GM23338 (cell line): Measurements from ENCODE around the gene MAPT. TPM values are rescaled to one million over a fixed set of nuclear protein-coding genes. Genes with fewer than 3 reads are reported as not detected.

Experiments used
- ATAC-seq: fragments of 200-7000 bp; cut with Tn5 transposase; 3 replicates; pipeline ENCODE4 v1.9.1; 2020
- DNase-seq: peaks from one replicate; pipeline ENCODE4 v3.0.0-alpha.2; 2015; ENCODE audit warnings: low spot score
- H2AFZ ChIP-seq: fragments of 200-600 bp; sonication (generic); 2 replicates; pipeline ENCODE4 v1.8.0; 2016; ENCODE audit warnings: antibody characterized with exemption, mild to moderate bottlenecking, moderate library complexity
- H3F3A ChIP-seq: fragments of 200-600 bp; sonication (generic); replicated peaks from 2 replicates; pipeline ENCODE4 v1.8.0; 2017; ENCODE audit warnings: antibody characterized with exemption, mixed run types, low read depth
- H3K27ac ChIP-seq: fragments of 200-600 bp; sonication (generic); 2 replicates; pipeline ENCODE4 v1.6.1; 2016; ENCODE audit warnings: low read depth
- H3K27me3 ChIP-seq: fragments of 200-600 bp; sonication (generic); 2 replicates; pipeline ENCODE4 v1.8.0; 2016; ENCODE audit warnings: mild to moderate bottlenecking, mixed run types, moderate library complexity; ENCODE audit not compliant: insufficient read depth
- H3K36me3 ChIP-seq: fragments of 200-600 bp; sonication (generic); 2 replicates; pipeline ENCODE4 v1.8.0; 2016; ENCODE audit warnings: mild to moderate bottlenecking; ENCODE audit not compliant: insufficient read depth
- H3K4me1 ChIP-seq: fragments of 200-600 bp; sonication (generic); 2 replicates; pipeline ENCODE4 v1.8.0; 2016; ENCODE audit warnings: mild to moderate bottlenecking, moderate library complexity; ENCODE audit not compliant: insufficient read depth
- H3K4me2 ChIP-seq: fragments of 200-600 bp; sonication (generic); 2 replicates; pipeline ENCODE4 v1.7.1; 2017; ENCODE audit warnings: mixed run types
- H3K4me3 ChIP-seq: fragments of 200-600 bp; sonication (generic); 2 replicates; pipeline ENCODE4 v1.6.1; 2016; ENCODE audit warnings: mixed run types
- H3K79me2 ChIP-seq: fragments of 200-600 bp; sonication (generic); replicated peaks from 2 replicates; pipeline ENCODE4 v1.8.0; 2017; ENCODE audit warnings: mild to moderate bottlenecking; ENCODE audit not compliant: insufficient read depth
- H3K9me2 ChIP-seq: fragments of 200-600 bp; sonication (generic); 2 replicates; pipeline ENCODE4 v1.8.0; 2017; ENCODE audit not compliant: insufficient read depth
- H4K20me1 ChIP-seq: fragments of 200-600 bp; sonication (generic); replicated peaks from 2 replicates; pipeline ENCODE4 v1.8.0; 2017; ENCODE audit warnings: mild to moderate bottlenecking; ENCODE audit not compliant: insufficient read depth
- H3K27ac Mint-ChIP-seq: 2 replicates; pipeline ENCODE4 v1.8.0; 2020; ENCODE audit warnings: inconsistent platforms, mild to moderate bottlenecking, moderate library complexity, mixed read lengths
- H3K27me3 Mint-ChIP-seq: 3 replicates; pipeline ENCODE4 v1.8.0; 2022; ENCODE audit warnings: low read depth, mild to moderate bottlenecking, moderate library complexity, mixed read lengths, inconsistent platforms; ENCODE audit not compliant: insufficient read depth, poor library complexity
- H3K36me3 Mint-ChIP-seq: 3 replicates; pipeline ENCODE4 v1.8.0; 2021; ENCODE audit warnings: low read depth, mild to moderate bottlenecking, inconsistent platforms, moderate library complexity, mixed read lengths
- H3K4me1 Mint-ChIP-seq: 3 replicates; pipeline ENCODE4 v1.8.0; 2020; ENCODE audit warnings: mild to moderate bottlenecking, inconsistent platforms, mixed read lengths
- H3K4me3 Mint-ChIP-seq: 3 replicates; pipeline ENCODE4 v1.8.0; 2021; ENCODE audit warnings: moderate library complexity, mild to moderate bottlenecking, inconsistent platforms, mixed read lengths
- H3K9me3 Mint-ChIP-seq: 3 replicates; pipeline ENCODE4 v1.8.0; 2020; ENCODE audit warnings: moderate library complexity, mild to moderate bottlenecking, inconsistent platforms, mixed read lengths
- CREB1 ChIP-seq: fragments of 250-450 bp; sonication (Bioruptor Pico); IDR thresholded peaks from 2 replicates; pipeline ENCODE4 v1.5.0; 2020; ENCODE audit warnings: low read depth, mild to moderate bottlenecking, moderate library complexity
- CTCF ChIP-seq, 2 experiments: fragments of 200-600 bp in 1 of 2; sonication (generic) in 1 of 2; conservative IDR thresholded peaks; 2 replicates each; pipeline versions ENCODE4 v1.5.1 to v1.6.1; 2016 to 2017; ENCODE audit warnings: antibody characterized with exemption in 2 of 2, low read depth in 2 of 2, mild to moderate bottlenecking in 2 of 2, moderate library complexity in 1 of 2
- ETS1 ChIP-seq: IDR thresholded peaks from 2 replicates; pipeline ENCODE4 v1.6.1; 2016; ENCODE audit warnings: antibody characterized with exemption
- REST ChIP-seq: IDR thresholded peaks from one replicate; pipeline ENCODE4 v1.6.1; 2018; ENCODE audit warnings: antibody characterized with exemption; ENCODE audit not compliant: unreplicated experiment
- STAT1 ChIP-seq: IDR thresholded peaks from one replicate; pipeline ENCODE4 v1.6.1; 2016; ENCODE audit warnings: antibody characterized with exemption; ENCODE audit not compliant: unreplicated experiment
- ZNF331 ChIP-seq: fragments of 250-450 bp; sonication (Bioruptor Pico); IDR thresholded peaks from 2 replicates; pipeline ENCODE4 v1.5.0; 2020; ENCODE audit warnings: low read depth, mild to moderate bottlenecking, moderate library complexity
- polyA plus RNA-seq: library from polyadenylated mRNA; unstranded; fragments of >200 nt; fragmentation: Nextera tagmentation; extraction: Ambion mirVana; gene quantifications from 2 replicates; pipeline ENCODE4 v1.2.1, GENCODE V29; 2016
- total RNA-seq: library from RNA; depleted of rRNA; stranded (reverse); fragments of >200 nt; shearing (Covaris generic); gene quantifications from 2 replicates; pipeline ENCODE4 v1.2.3, GENCODE V29; 2014

The MAPT gene
- total and polyA plus RNA-seq, 2 experiments from 2014 or later, result 1.1 to 2.1 TPM

- TF ChIP-seq REST, result no peak
These were observed 144.6 kb downstream of the MAPT start (continued) for GRCh38 chr17:46038937-46039336.

- Histone ChIP-seq H3K79me2 (peaks cover 18% of the 10 kb centered on the region), H3K36me3 (peaks cover 61% of the 10 kb centered on the region), H3K4me1 (no peaks in the 10 kb centered on the region), H3K4me2 (no peak overlapping the region), H3K27ac (no peak overlapping the region), H3K9me2 (no peaks in the 10 kb centered on the region), H4K20me1 (peaks cover 14% of the 10 kb centered on the region), H2AFZ (no peak overlapping the region), H3K27me3 (no peaks in the 10 kb centered on the region), H3F3A (0 out of 2 replicates have a peak, but pooled peaks cover 5% of the 10 kb centered on the region), H3K4me3 (no peak overlapping the region)
- Mint-ChIP-seq H3K9me3 (no peaks in the 10 kb centered on the region), H3K27ac (no peak overlapping the region), H3K27me3 (peaks cover 2% of the 10 kb centered on the region), H3K4me3 (no peak overlapping the region), H3K4me1 (peaks cover 8% of the 10 kb centered on the region), H3K36me3 (peaks cover 85% of the 10 kb centered on the region)
- DNase-seq (no peak), ATAC-seq (no peak)
- TF ChIP-seq ZNF331 (CRISPR knock-in tag) (no peak), CTCF (conservative IDR thresholded peaks at IDR 0.05; ENCODE audit: low read depth in 2 of 2) (no peak)
These were observed 145.3 kb downstream of the MAPT start for GRCh38 chr17:46039592-46040186.

- H3K9me2 ChIP-seq, result no peaks in the 10 kb centered on the region
- no peak overlapping the region for H3K27ac ChIP-seq
- no peaks in the 10 kb centered on the region for H3K27me3 ChIP-seq
- H3K4me3 Mint-ChIP-seq, result no peak overlapping the region
- no peaks in the 10 kb centered on the region for H3K4me1 ChIP-seq
- H3F3A ChIP-seq, result peaks cover 8% of the 10 kb centered on the region; the same call in 1 of the 2 replicates
- H3K9me3 Mint-ChIP-seq, result no peaks in the 10 kb centered on the region
- peaks cover 52% of the 10 kb centered on the region for H3K36me3 ChIP-seq
- no peak overlapping the region for H3K4me2 ChIP-seq
- no peak for ATAC-seq
- no peak overlapping the region for H3K4me3 ChIP-seq
- H4K20me1 ChIP-seq, result peaks cover 14% of the 10 kb centered on the region
- H3K4me1 Mint-ChIP-seq, result peaks cover 18% of the 10 kb centered on the region
- peaks cover 3% of the 10 kb centered on the region for H3K27me3 Mint-ChIP-seq
- H3K79me2 ChIP-seq, result peaks cover 18% of the 10 kb centered on the region
- DNase-seq, result no peak
- H3K36me3 Mint-ChIP-seq, result peaks cover 77% of the 10 kb centered on the region
- no peak overlapping the region for H2AFZ ChIP-seq
- H3K27ac Mint-ChIP-seq, result no peak overlapping the region
- TF ChIP-seq CTCF (conservative IDR thresholded peaks at IDR 0.05; ENCODE audit: low read depth in 2 of 2), result no peak
- TF ChIP-seq CREB1 (CRISPR knock-in tag), result no peak
- no peak for TF ChIP-seq ETS1
- TF ChIP-seq REST, result no peak
- no peak for TF ChIP-seq STAT1
These were observed 147.9 kb downstream of the MAPT start for GRCh38 chr17:46042246-46042645.
